ENCODE results near the gene ADRA2B.

ADRA2B gene

GRCh38 chr2:96154506-96155380, 38.4 kb upstream of the ADRA2B start:
- DNase-seq (ENCODE audit: low spot score) = no peak
- CTCF ChIA-PET = no interaction called here
- no peak overlapping the region for H3K27ac ChIP-seq
- POLR2A ChIA-PET (ENCODE audit: low non-redundant PET) = no interaction called here
- TF ChIP-seq, protein P1, sequence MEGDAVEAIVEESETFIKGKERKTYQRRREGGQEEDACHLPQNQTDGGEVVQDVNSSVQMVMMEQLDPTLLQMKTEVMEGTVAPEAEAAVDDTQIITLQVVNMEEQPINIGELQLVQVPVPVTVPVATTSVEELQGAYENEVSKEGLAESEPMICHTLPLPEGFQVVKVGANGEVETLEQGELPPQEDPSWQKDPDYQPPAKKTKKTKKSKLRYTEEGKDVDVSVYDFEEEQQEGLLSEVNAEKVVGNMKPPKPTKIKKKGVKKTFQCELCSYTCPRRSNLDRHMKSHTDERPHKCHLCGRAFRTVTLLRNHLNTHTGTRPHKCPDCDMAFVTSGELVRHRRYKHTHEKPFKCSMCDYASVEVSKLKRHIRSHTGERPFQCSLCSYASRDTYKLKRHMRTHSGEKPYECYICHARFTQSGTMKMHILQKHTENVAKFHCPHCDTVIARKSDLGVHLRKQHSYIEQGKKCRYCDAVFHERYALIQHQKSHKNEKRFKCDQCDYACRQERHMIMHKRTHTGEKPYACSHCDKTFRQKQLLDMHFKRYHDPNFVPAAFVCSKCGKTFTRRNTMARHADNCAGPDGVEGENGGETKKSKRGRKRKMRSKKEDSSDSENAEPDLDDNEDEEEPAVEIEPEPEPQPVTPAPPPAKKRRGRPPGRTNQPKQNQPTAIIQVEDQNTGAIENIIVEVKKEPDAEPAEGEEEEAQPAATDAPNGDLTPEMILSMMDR (conservative IDR thresholded peaks at IDR 0.05; ENCODE audit: low read depth) = no peak

GRCh38 chr2:96153991-96154431, 37.6 kb upstream of the ADRA2B start:
- no peak for DNase-seq (ENCODE audit: low spot score)
- no peak overlapping the region for H3K27ac ChIP-seq
- TF ChIP-seq, protein P1 (conservative IDR thresholded peaks at IDR 0.05; ENCODE audit: low read depth) = no peak
- ChIA-PET CTCF (no interaction called here), POLR2A (ENCODE audit: low non-redundant PET) (no interaction called here)

- no peak for DNase-seq (ENCODE audit: low spot score)
- H3K27ac ChIP-seq = no peak overlapping the region
- ChIA-PET CTCF (interaction anchor here (0.5 kb wide), 1 partner anchor 160 kb away, joined by 3 read pairs; no protein-coding TSS in a partner anchor), POLR2A (ENCODE audit: low non-redundant PET) (no interaction called here)
- TF ChIP-seq, protein P1 (conservative IDR thresholded peaks at IDR 0.05; ENCODE audit: low read depth) = no peak
Observed at GRCh38 chr2:96153291-96153713, 36.9 kb upstream of the ADRA2B start.

DNA sequence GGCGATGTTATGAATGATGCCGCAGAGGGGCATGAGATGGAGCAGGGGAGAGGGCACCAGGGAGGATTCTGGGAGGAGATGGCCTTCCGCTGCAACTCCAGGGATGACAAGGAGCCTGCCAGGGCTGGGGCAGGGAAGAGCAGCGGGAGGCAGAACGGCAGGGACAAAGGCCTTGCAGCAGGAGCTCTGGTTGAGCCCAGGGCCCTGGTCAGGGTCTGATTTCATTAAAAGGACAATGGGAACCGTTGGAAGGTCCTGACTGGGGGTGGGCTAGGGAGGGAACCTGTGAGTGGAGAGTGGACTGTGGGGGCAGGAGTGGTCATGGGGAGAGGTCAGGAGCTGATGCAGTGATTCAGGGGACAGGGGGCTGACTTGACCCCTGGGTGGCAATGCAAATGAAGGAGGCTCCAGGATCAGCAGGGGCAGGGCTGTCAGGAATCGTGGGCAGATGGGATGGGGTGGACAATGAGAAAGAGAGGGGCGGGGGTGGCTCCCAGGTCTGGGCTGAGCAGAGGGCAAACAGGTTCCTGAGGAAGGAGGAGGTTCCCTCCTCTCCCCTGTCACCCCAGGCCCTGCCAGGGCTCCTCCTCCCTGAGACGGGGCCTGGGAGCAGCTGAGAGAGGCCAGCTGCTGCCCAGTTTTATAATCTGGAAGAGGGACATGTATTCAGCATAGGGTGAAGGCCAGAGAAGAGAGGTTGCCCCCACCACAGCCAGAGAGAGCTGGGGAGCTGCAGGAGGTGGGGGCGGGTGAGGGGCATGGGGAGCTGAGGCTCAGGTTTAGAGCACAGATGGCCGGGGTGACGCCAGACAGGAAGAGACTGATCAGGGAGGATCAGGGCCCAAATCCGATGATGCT, 36.2 kb upstream of the ADRA2B start:
- CTCF ChIA-PET = interaction anchor here (0.5 kb wide), 1 partner anchor 161 kb away, joined by 3 read pairs; no protein-coding TSS in a partner anchor
- no peak for DNase-seq (ENCODE audit: low spot score)
- TF ChIP-seq, protein P1 (conservative IDR thresholded peaks at IDR 0.05; ENCODE audit: low read depth) = no peak
- POLR2A ChIA-PET (ENCODE audit: low non-redundant PET) = interaction anchor here (0.6 kb wide), 1 partner anchor 36 kb away, joined by 4 read pairs; no protein-coding TSS in a partner anchor
- H3K27ac ChIP-seq = no peak overlapping the region

GRCh38 chr2:96151595-96152303, 35.4 kb upstream of the ADRA2B start:
- H3K27ac ChIP-seq = no peak overlapping the region
- CTCF ChIA-PET = interaction anchor here (2.2 kb wide), 1 partner anchor 129 kb away, joined by 7 read pairs; no protein-coding TSS in a partner anchor
- no peak for DNase-seq (ENCODE audit: low spot score)
- TF ChIP-seq, protein P1 (conservative IDR thresholded peaks at IDR 0.05; ENCODE audit: low read depth) = no peak
- POLR2A ChIA-PET (ENCODE audit: low non-redundant PET) = no interaction called here
